Neural progenitor cell (in vitro differentiated cells): ENCODE data around the gene RANBP1.

Source experiments
- EZH2phosphoT487 ChIP-seq: fragments of 200-600 bp; sonication (generic); IDR thresholded peaks from 2 replicates; pipeline ENCODE4 v1.6.1; 2017; ENCODE audit warnings: antibody characterized with exemption
- TF ChIP-seq, protein P1 (sequence below): fragments of 200-600 bp; sonication (generic); IDR thresholded peaks from 2 replicates; pipeline ENCODE4 v1.5.1; 2017; ENCODE audit warnings: antibody characterized with exemption, mild to moderate bottlenecking

DNA sequence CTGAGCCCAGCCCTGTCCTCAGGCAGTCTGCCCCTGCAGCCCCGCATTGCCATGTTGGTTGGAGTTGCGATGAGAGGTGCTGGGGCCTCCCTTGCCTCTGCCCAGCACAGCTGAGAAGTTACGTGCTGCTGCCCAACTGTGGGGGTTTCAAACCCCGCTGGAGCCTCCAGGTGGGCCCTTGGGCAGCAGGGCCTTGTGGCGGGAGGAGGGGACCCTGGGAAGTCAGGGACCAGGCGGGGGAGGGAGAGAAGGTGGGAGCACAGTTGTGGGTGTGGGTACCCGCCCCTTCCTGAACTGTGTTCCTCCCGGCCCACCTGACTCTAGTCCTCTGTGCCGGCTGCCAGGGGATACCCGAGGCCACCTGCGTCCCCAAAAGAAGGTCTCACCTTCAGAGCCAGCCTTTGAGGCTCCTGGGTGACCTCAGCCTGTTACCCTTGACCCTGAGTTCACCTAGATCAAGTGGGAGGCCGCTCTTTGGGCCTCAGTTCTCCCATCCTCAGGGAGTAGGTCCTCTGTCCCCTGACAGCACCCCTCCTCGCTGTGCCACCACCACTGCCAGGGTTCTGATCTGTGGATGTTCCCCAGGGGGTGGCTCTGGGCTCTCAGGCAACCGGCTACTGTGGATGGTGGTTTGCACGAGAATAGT, 42.6 kb downstream of the RANBP1 start:
- TF ChIP-seq EZH2phosphoT487 = no peak
- TF ChIP-seq, protein P1, sequence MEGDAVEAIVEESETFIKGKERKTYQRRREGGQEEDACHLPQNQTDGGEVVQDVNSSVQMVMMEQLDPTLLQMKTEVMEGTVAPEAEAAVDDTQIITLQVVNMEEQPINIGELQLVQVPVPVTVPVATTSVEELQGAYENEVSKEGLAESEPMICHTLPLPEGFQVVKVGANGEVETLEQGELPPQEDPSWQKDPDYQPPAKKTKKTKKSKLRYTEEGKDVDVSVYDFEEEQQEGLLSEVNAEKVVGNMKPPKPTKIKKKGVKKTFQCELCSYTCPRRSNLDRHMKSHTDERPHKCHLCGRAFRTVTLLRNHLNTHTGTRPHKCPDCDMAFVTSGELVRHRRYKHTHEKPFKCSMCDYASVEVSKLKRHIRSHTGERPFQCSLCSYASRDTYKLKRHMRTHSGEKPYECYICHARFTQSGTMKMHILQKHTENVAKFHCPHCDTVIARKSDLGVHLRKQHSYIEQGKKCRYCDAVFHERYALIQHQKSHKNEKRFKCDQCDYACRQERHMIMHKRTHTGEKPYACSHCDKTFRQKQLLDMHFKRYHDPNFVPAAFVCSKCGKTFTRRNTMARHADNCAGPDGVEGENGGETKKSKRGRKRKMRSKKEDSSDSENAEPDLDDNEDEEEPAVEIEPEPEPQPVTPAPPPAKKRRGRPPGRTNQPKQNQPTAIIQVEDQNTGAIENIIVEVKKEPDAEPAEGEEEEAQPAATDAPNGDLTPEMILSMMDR = no peak
